CD4-positive, alpha-beta T cell treated with Interleukin-6 for 4 hours (primary cell): Measurements from ENCODE around the gene ADIPOQ.
"Not testable (repeated sequence)": the region's sequence is repeated elsewhere in the genome, so short reads cannot be mapped to it uniquely, and the experiment has no call there.

ENCODE experiments used
- DNase-seq: peaks from one replicate; pipeline ENCODE4 v3.0.0-alpha.2; 2020; ENCODE audit warnings: mixed read lengths

Gene ADIPOQ

DNA sequence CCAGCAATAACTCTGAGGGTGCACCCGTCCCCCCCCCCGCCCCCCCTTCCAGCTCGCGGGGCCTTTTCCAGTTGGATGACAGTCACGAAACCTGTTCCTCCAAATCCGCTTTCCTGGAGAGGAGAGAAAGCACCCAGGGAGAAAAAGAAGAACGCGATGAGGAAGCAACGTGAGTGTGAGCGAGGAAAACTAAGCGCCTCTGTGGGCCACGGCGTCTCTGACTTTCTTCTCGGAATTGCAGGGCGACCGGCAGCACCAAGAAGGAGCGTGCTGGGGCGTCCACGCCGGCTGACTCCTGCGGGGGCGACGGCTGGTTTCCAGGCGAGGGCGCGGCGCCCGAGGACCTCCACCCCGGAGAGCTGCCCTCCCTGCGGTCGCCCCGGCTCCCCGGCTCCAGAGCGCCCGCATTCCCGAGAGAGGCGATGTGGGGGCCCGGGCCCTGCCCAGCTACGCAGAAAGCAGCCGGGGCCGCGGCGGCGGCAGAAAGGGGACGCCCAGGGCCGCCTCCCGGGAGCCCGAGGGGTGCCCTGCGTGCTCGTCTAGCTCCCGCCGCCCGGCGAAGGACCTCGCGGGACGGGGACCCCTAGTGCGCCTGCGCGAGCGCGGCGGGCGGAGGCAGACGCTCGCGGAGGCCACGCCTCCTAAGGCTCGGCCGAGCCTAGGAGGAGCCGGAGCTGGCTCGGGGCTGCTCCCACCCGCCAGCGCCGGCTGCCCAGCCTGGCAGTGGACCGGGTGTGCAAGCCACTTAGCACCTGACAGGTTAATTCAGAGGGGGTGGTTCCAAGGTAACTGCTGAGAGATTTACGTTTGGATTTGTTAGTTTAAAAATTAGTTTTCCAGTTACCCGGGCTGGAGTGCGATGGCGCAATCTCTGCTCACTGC lies 15.3 kb upstream of the ADIPOQ start:
- peak; percentile 88 for DNase-seq

DNA sequence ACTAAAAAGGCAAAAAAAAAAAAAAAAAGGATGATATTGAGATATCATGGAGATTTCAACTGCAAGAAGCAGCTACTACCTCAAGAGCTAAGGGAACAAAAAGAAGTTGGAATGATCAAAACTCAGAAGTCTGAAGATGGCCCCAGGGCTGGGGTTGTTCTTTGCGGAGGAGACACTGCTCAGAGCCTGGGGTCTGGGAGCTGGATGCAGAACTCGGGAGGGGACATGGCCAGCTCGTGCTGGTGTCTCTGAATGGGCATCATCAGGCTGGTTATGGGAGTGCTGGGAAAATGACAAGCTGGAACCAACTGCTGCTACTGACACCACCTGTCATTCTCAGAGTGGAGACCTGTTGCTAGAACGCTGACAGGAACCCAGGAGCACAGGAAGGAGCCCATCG lies 14.2 kb upstream of the ADIPOQ start:
- peak; percentile 10 for DNase-seq

DNA sequence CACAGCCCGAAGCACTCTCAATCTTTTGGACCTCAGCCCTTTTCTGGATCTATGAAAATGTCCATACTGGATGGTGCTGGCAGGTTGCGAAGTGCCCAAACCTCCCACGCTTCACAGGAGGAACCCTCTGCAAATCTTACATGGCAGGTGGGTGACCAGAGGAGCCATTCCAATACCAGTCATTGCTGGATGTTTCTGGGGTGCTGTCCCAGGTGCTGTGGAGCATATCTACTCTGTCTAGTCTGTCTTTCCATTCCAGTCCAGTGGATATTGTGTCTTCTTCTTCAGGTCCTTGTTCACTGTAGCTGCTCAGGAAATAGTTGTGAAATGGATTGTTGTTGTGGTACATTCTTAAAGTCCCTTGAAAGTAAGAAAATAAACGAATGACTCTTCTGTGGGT lies 10.7 kb upstream of the ADIPOQ start:
- no peak for DNase-seq

DNA sequence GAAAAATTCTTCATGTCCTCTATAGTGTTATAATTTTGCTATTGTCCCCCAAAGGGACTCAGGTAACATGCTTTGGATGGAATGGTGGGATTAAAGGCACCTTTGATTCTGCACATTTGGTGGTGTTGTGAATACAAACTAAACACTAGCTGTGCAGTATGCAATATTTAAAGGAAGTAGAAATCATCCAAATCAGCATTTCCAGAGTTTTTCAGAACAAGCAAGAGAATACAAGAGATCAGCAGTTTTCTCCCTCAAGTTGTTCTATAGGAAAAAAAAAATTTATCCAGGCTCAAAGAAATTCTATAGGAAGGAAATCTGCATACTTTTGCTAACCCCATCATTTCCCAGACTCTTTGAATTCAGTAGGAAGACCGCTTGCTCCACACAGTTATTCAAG lies 10.2 kb upstream of the ADIPOQ start:
- no peak for DNase-seq

DNA sequence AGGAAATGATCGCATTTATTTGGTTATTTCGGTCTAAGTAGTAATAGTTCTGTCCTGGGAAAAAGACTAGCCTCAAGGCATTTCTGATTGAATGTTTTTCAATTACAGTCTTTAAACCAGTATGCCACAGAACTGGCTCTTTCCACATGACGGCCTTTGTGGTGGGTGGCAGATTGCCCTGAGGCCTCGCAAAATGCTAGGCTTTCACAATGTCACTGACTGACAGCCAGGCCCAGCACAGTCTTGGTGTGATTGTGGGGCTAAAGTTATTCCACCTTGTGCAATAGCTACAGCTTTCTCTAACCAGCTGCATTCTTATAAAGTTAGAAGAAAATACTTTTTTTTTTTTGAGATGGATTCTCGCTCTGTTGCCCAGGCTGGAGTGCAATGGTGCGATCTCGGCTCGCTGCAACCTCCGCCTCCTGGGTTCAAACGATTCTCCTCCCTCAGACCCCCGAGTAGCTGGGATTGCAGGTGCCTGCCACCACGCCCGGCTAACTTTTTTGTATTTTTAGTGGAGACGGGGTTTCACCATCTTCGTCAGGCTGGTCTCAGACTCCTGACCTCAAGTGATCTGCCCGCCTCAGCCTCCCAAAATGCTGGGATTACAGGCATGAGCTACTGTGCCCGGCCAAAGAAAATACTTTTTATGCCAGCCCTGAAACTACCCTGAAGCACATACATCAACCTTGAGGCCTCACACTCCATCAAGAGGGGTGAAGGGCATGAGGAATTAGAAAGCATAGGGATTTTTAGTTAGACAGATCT lies 2.5 kb upstream of the ADIPOQ start:
- DNase-seq, result no peak

DNA sequence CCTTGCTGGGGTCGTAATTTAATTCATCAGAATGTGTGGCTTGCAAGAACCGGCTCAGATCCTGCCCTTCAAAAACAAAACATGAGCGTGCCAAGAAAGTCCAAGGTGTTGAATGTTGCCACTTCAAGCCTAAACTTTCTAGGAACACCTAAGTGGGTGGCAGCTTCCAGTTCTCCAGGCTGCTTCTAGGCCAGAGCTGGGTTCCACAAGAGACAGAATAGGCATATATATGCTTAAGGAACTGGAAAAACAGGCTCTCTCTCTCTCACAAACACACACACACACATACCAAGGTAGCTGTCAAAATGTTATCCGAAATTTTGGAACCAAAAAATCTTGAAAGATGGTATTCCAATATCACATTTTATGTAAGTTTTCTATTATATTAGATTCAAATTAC lies 890 bp upstream of the ADIPOQ start:
- DNase-seq, result no peak

DNA sequence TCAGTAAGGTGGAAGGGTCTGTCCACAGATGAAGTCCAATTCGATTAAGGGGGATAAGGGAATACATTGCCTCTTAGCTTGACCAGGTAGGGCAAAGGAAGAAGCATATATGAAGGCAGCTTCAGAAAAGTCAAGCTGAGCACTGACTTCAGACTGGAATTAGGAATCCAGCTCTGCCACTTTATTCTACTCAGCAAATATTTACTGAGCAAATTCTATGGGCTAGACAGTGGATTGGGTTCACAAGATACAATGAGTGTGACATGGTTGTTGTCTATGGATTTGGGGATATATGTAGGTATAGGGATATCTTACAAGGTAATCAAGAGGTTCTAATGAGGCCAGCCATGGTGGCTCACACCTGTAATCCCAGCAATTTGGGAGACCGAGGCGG lies 526 bp downstream of the ADIPOQ start:
- no peak for DNase-seq

DNA sequence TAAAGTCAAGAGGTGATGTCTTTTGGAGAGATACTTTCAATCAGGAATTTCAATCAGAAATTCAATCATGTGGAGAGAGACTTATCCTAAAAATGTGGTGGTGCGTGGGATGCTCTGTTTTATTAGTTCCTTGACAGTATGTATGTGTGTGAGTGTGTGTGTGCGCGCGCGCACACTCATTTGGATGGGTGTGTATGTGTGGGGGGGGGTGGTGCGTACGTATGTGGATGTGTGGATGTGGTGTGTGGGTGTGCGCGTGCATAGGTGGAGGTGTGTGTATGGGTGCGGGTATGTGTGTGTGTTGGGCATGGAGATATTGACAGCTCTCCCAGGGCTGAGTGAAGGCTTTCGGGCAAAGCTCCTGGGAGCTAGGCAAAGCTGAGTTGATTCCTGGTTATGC lies 2.4 kb downstream of the ADIPOQ start:
- no peak for DNase-seq

DNA sequence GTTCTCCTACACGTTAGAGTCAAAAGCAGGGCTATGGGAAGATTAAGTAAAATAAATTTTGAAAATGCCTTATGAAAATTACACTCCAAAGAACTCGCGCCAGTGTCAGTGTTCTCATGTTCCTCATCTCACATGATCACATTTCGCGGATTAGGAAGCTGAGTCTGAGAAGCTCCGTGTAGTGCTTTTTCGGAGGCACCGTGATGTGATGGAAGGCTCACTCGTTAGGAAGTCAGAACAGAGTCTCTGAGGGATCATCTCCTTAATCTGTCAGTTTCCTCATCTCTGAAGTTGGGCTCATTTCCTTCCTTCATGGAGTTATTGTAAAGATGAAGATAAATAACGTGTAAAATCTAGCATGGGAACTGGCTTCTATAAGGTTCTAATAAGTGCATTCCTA lies 3.2 kb downstream of the ADIPOQ start:
- DNase-seq, result no peak

DNA sequence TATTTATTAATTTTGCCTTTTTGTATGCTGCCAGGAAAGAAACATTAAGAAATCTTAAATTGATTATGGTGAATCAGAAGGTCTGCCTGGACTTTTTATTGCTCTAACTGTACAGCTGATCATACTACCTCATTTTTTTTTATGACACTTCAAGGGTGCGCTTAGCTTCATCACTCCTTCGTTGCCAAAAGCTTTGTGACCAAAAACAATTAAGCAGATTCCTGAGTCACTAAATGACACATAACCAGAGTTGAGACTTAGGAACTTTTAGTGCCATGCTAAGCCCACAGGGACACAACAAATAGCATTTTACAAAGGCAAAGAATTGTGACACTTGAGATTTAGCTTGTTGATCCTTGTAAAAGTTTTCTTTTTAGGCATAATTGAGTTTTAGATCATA lies 4.9 kb downstream of the ADIPOQ start:
- no peak for DNase-seq

DNA sequence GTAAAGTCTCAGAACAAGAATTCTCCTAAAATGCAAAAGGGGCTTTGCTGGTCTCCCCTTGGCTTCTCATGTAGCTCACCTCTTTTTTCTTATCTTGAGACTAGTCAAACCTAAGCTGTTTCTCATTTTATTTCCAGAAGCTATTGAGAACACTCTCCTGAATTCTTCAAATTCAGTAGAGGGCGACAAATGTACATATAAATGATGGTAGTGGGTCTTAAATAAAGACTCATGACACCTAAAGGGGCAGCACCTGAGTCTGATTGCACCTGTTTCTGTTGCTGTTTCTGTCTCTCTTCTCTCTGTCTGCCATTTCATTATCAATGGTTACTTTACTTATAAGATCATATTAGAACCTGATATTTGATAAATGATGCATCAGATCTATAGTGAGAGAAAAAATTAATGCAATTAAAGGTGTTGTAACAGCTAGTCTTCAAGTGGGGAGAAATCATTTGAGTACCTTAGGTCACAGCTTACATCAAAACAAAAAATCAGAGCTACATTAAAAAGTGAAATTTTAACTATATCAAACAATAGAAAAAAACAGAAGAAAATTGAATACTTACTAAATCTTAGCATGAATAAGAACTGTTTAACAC lies 7.0 kb downstream of the ADIPOQ start:
- DNase-seq, result peak; percentile 29

DNA sequence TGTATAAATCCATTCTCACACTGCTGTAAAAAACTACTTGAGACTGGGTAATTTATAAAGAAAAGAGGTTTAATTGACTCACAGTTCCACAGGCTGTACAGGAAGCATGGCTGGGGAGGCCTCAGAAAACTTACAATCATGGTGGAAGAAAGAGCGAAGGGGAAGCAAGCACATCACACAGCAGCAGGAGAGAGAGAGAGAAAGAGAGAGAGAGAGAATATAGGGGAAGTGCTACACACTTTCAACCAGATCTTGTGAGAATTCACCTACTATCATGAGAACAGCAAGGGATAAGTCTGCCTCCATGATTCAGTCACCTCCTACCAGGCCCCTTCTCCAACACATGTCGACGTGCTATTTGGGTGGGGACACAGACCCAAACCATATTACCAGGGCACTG lies 9.3 kb downstream of the ADIPOQ start:
- DNase-seq, result not testable (repeated sequence)

DNA sequence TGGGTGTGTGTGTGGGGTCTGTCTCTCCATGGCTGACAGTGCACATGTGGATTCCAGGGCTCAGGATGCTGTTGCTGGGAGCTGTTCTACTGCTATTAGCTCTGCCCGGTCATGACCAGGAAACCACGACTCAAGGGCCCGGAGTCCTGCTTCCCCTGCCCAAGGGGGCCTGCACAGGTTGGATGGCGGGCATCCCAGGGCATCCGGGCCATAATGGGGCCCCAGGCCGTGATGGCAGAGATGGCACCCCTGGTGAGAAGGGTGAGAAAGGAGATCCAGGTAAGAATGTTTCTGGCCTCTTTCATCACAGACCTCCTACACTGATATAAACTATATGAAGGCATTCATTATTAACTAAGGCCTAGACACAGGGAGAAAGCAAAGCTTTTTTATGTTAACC lies 10.5 kb downstream of the ADIPOQ start:
- no peak for DNase-seq

DNA sequence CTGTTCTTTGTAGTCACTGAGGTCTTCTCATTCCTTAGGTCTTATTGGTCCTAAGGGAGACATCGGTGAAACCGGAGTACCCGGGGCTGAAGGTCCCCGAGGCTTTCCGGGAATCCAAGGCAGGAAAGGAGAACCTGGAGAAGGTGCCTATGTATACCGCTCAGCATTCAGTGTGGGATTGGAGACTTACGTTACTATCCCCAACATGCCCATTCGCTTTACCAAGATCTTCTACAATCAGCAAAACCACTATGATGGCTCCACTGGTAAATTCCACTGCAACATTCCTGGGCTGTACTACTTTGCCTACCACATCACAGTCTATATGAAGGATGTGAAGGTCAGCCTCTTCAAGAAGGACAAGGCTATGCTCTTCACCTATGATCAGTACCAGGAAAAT lies 11.6 kb downstream of the ADIPOQ start:
- no peak for DNase-seq

DNA sequence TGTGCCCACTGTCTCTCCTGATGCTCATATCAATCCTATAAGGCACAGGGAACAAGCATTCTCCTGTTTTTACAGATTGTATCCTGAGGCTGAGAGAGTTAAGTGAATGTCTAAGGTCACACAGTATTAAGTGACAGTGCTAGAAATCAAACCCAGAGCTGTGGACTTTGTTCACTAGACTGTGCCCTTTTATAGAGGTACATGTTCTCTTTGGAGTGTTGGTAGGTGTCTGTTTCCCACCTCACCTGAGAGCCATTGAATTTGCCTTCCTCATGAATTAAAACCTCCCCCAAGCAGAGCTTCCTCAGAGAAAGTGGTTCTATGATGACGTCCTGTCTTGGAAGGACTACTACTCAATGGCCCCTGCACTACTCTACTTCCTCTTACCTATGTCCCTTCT lies 12.4 kb downstream of the ADIPOQ start:
- DNase-seq, result no peak

DNA sequence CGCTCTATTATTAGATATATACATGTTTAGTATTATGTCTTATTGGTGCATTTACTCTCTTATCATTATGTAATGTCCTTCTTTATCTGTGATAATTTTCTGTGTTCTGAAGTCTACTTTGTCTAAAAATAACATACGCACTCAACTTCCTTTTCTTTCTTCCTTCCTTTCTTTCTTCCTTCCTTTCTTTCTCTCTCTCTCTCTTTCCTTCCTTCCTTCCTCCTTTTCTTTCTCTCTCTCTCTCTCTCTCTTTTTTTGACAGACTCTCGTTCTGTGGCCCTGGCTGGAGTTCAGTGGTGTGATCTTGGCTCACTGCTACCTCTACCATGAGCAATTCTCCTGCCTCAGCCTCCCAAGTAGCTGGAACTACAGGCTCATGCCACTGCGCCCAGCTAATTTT lies 15.2 kb downstream of the ADIPOQ start:
- no peak for DNase-seq

DNA sequence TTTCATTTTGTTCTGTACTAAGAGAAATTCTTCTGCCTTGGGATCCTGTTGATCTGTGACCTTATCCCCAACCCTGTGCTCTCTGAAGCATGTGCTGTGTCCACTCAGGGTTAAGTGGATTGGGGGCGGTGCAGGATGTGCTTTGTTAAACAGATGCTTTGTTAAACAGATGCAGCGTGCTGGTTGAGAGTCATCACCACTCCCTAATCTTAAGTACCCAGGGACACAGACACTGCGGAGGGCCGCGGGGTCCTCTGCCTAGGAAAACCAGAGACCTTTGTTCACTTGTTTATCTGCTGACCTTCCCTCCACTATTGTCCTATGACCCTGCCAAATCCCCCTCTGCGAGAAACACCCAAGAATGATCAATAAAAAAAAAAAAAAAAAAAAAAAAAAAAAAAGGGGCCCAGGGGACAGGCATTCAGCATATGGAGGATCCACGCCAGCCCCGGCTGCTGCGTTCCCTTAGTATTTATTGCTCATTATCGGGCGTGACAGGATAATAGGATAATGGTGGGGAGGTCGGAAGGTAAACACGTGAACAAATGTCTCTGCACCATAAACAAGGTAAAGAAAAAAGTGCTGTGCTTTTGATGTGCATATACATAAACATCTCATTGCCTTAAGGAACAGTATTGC lies 22.8 kb downstream of the ADIPOQ start:
- not testable (repeated sequence) for DNase-seq

DNA sequence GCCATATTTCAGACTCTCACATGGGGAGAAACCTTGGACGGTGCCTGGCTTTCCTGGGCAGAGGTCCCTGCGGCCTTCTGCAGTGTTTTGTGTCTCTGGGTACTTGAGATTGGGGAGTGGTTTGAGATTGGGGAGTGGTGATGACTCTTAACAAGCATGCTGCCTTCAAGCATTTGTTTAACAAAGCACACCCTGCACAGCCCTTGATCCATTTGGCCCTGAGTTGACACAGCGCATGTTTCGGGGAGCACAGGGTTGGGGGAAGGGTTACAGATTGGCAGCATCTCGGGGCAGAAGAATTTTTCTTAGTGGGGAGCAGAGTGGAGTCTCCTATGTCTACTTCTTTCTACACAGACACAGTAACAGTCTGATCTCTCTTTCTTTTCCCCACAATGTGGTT lies 23.6 kb downstream of the ADIPOQ start:
- DNase-seq, result not testable (repeated sequence)

DNA sequence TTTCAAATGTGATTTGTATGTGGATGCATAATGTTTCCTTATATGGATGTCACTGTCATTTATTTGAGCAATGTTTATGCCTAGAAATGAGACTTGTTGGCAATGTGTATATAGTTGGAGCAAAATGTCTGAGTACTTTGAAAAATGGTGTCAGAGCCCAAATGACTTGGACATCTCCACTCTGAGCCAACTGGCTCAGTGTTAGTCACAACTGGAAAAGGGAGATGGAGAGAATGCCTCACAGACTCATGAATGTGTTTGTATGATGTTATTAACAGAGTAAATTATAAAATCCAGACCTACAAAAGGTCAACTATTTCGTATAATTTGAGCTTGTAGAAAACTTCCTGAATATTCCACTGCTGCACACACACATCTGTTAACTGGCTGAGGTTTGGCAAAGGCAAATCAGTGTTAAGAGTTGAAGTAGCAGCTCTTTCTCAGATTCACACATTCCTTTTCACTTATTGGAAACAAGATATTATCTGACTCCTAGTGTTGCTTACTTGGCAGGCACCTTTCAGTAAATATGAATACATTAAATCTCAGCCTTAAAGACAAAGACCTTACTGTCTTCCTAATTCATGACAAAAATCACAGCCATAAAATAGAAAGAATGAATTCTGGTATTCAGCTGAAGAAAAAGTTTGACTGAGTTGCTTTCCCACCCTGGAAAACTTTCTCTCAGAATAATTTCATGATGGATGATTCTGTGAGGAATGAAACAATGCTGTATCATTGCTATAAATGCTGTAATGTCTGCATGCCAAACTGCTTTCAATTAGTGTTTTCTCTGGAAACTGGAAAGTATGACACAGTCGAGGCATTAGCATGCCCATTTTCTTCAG lies 27.0 kb downstream of the ADIPOQ start:
- no peak for DNase-seq

DNA sequence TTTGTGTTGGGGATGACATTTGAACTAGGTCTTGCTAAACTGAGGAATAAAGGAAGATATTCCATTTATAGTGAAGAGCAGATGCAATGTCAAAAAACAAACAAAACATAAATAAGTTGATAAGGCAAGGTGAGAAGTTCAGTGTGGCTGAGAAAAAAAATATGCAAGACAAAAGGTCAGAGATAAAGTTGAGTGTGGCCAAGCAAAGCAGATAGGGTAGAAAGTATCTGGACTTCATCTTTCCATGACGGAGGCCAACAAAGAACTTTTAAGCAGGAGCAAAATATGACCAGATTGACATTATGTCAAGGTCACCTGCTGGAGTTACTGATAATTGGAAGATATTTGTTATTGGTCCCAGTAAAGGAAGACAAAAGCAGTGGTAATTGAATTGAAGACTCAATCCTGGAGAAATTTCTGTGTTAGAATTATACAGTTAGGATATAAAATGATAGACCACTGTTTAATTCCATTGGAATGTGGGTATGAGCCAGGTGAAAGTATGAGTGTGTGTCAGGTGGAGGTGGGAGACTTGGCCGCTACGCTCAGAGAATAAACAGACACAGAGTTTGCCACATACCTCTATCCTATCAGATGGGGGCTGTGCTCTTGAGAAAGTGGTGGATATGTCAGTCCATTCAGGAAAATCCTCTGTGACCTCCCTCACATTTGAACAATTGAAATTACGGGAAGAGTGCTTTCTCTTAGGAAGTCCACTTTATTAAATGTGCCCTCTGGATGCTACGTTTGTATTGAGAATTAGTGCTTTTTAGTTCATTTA lies 28.1 kb downstream of the ADIPOQ start:
- no peak for DNase-seq

DNA sequence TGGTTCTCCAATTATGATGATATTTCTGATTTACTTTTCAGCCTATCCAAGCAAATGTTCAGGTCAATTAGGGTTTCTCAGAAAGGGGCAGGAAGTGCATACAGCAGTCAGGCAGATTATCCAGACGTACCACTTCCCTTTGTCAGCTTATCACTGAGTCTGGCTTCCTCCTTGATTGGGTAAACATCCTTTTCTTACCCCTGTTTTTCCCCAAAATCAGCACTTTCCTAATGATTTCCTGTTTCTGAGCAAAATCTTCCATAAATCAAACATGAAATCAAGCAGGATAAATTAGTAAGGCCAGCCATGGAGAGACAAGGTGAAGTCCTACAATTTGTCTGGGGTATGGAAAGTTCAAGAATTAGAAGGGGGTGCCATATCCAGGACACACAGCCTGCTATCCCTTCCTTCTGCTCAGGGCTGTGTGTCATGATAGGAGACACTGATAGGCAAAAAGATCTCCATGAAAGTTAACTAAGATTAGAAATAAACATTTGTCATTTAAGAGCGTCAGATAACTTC lies 29.0 kb downstream of the ADIPOQ start:
- peak; percentile 18 for DNase-seq
